Stimulated activated CD8-positive, alpha-beta memory T cell treated with anti-CD3 and anti-CD28 coated beads, Interleukin-2, amount 100 ng/mL, for 1 hour (primary cell): Measurements from ENCODE around the gene ENAH.

Source experiments
- DNase-seq, 2 donors: peaks; one replicate each; pipeline ENCODE4 v3.0.0-alpha.2; 2020; ENCODE audit warnings: low read depth in 2 of 2

Gene ENAH

DNA sequence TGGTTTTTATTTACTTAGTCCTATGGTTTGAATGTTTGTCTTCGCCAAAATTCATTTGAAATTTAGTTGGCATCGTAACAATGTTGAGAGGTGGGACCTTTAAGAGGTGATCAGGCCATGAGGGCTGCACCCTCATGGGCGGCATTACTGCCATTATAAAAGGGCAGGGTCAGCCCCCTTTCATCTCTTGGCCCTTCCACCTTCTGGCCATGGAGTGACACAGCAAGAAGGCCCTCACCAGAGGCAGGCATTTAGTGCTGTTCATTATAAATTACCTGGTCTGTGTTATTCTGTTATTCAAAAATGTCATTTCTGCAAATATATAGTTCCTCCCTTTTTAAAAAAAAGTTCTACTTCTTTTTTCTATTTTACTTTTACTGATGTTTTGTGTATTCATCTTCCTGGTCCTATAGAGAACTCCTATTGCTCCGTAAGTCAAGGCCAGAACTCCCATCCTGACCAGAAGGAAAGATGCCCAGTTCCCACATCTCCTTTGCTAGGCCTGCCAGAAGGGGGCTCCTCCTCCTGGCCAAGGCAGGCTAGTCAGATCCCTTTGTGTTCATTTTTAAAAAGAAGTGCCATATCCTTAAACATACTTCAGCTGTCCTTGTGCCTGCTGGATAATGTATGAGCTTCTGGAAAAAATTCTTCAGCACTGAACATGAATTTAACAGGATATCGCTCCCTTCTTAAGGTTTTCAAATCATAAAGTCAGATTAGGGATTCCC, 215.0 kb downstream of the ENAH start:
- no peak for DNase-seq
